Measurements from ENCODE around the gene SEC14L1.

DNA sequence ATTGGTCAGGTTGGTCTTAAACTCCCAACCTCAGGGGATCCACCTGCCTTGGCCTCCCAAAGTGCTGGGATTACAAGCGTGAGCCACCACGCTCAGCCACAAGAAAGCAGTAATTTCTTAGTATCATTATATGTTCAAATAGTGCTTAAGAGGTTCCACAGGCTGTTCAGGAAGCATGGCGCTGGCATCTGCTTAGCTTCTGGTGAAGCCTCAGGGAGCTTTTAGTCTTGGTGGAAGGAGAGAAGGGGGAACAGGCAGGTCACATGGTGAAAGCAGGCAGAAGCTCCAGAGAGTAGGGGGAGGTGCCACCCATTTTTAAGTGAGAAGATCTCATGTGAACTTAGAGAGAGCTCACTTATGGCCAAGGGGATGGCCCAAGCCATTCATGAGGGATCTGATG lies 3.7 kb upstream of the SEC14L1 start:
- TF ChIP-seq, protein P1, sequence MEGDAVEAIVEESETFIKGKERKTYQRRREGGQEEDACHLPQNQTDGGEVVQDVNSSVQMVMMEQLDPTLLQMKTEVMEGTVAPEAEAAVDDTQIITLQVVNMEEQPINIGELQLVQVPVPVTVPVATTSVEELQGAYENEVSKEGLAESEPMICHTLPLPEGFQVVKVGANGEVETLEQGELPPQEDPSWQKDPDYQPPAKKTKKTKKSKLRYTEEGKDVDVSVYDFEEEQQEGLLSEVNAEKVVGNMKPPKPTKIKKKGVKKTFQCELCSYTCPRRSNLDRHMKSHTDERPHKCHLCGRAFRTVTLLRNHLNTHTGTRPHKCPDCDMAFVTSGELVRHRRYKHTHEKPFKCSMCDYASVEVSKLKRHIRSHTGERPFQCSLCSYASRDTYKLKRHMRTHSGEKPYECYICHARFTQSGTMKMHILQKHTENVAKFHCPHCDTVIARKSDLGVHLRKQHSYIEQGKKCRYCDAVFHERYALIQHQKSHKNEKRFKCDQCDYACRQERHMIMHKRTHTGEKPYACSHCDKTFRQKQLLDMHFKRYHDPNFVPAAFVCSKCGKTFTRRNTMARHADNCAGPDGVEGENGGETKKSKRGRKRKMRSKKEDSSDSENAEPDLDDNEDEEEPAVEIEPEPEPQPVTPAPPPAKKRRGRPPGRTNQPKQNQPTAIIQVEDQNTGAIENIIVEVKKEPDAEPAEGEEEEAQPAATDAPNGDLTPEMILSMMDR (conservative IDR thresholded peaks at IDR 0.05) = no peak
- TF ChIP-seq ZFX (IDR thresholded peaks at IDR 0.05) = no peak

All from C4-2B (cell line).